Stomach (tissue), 4 donors: ENCODE results near the gene CREB3L1.

Source experiments
- CTCF ChIP-seq, 7 experiments: fragments of 450-650 bp in 4 of 7; fragments of 200-600 bp in 3 of 7; sonication (generic) in 3 of 7; IDR thresholded peaks; one replicate each; pipeline ENCODE4 v1.5.1; 2016 to 2019; ENCODE audit warnings: antibody characterized with exemption in 7 of 7, control low read depth in 2 of 7, mild to moderate bottlenecking in 1 of 7
- POLR2A ChIP-seq, 4 donors: fragments of 450-650 bp; IDR thresholded peaks; one replicate each; pipeline ENCODE4 v1.6.1; 2016; ENCODE audit warnings: antibody characterized with exemption in 4 of 4, control low read depth in 2 of 4, mild to moderate bottlenecking in 1 of 4, moderate library complexity in 1 of 4

- TF ChIP-seq POLR2A (IDR thresholded peaks at IDR 0.05) (no peak), CTCF (IDR thresholded peaks at IDR 0.05) (no peak)
Observed at GRCh38 chr11:46240861-46241260, 36.6 kb upstream of the CREB3L1 start.
